H1 (cell line): ENCODE data around the gene LARGE2. TPM values are rescaled to one million over a fixed set of nuclear protein-coding genes. Genes with fewer than 3 reads are reported as not detected.

Experiments
- CTCF ChIA-PET: fragments of 300-600 bp; sonication (Branson Sonifier 250); formaldehyde crosslinking; loops from one replicate; lab custom pipeline; 2021; ENCODE audit not compliant: partially characterized antibody; lab: Charles Lee
- POLR2A ChIA-PET: fragments of 300-600 bp; sonication (Branson Sonifier 250); formaldehyde crosslinking; loops from one replicate; lab custom pipeline; 2021; ENCODE audit warnings: inconsistent platforms; ENCODE audit not compliant: partially characterized antibody; lab: Charles Lee
- DNase-seq, 2 experiments: peaks; one replicate each; pipeline versions ENCODE4 v3.0.0 to v3.0.0-alpha.2; 2010 to 2022; ENCODE audit warnings: low spot score in 2 of 2, low read depth in 1 of 2, mixed read lengths in 1 of 2
- FAIRE-seq: peaks from 2 replicates; lab custom pipeline; 2011; peaks lifted over from hg19 to GRCh38; lab: Jason Lieb, UNC
- H2AFZ ChIP-seq: 2 replicates; pipeline ENCODE4 v1.8.1; 2012; ENCODE audit warnings: low read length, inconsistent platforms
- H2AK5ac ChIP-seq: 2 replicates; pipeline ENCODE4 v1.6.1; 2013; ENCODE audit warnings: low read depth, low read length
- H2BK120ac ChIP-seq: replicated peaks from 2 replicates; pipeline ENCODE3; 2013; ENCODE audit warnings: low read depth, low read length, inconsistent platforms
- H2BK12ac ChIP-seq: 2 replicates; pipeline ENCODE4 v1.6.1; 2013; ENCODE audit warnings: low read depth, low read length
- H2BK15ac ChIP-seq: 2 replicates; pipeline ENCODE4 v1.6.1; 2013; ENCODE audit warnings: low read length
- H2BK20ac ChIP-seq: 2 replicates; pipeline ENCODE4 v1.6.1; 2013; ENCODE audit warnings: low read length
- H2BK5ac ChIP-seq: 2 replicates; pipeline ENCODE4 v1.6.1; 2013; ENCODE audit warnings: low read depth, low read length
- H3K14ac ChIP-seq: 2 replicates; pipeline ENCODE4 v1.6.1; 2013; ENCODE audit warnings: inconsistent platforms; ENCODE audit not compliant: insufficient read length
- H3K18ac ChIP-seq: 2 replicates; pipeline ENCODE4 v1.6.1; 2013; ENCODE audit warnings: low read length; ENCODE audit errors: extremely low read depth
- H3K23ac ChIP-seq: 2 replicates; pipeline ENCODE4 v1.6.1; 2013; ENCODE audit warnings: inconsistent platforms; ENCODE audit not compliant: insufficient read length
- H3K23me2 ChIP-seq: 2 replicates; pipeline ENCODE4 v1.6.1; 2013; ENCODE audit warnings: low read depth, low read length
- H3K27ac ChIP-seq: 2 replicates; pipeline ENCODE4 v1.6.1; 2011; ENCODE audit warnings: low read depth, low read length, inconsistent platforms
- H3K27me3 ChIP-seq, 4 experiments: replicated peaks in 1 of 4; 1 replicate in 1 of 4; 2 replicates in 3 of 4; pipeline versions ENCODE4 v1.6.1 to v1.8.1; 2011 to 2013; ENCODE audit warnings: low read length in 3 of 4, mild to moderate bottlenecking in 3 of 4, inconsistent platforms in 2 of 4, mixed read lengths in 2 of 4, moderate library complexity in 1 of 4; ENCODE audit not compliant: control insufficient read depth in 3 of 4, insufficient read depth in 3 of 4; ENCODE audit errors: extremely low read depth in 1 of 4
- H3K36me3 ChIP-seq, 4 experiments: 2 replicates each; pipeline versions ENCODE4 v1.6.1 to v1.8.1; 2011 to 2013; ENCODE audit warnings: mild to moderate bottlenecking in 4 of 4, low read length in 3 of 4, moderate library complexity in 2 of 4, control low read depth in 1 of 4, inconsistent platforms in 1 of 4; ENCODE audit not compliant: insufficient read depth in 4 of 4, control insufficient read depth in 2 of 4
- H3K4ac ChIP-seq: replicated peaks from 2 replicates; pipeline ENCODE3; 2013; ENCODE audit warnings: low read length, low read depth, mixed read lengths, inconsistent platforms; ENCODE audit not compliant: insufficient read length
- H3K4me1 ChIP-seq, 4 experiments: replicated peaks in 1 of 4; 1 replicate in 1 of 4; 2 replicates in 3 of 4; pipeline versions ENCODE4 v1.6.1 to v1.8.1; 2011 to 2013; ENCODE audit warnings: low read length in 3 of 4, inconsistent platforms in 2 of 4, mixed read lengths in 1 of 4; ENCODE audit not compliant: insufficient read depth in 4 of 4, control insufficient read depth in 3 of 4
- H3K4me2 ChIP-seq, 2 experiments: 2 replicates each; pipeline versions ENCODE4 v1.6.1 to v1.8.1; 2011 to 2013; ENCODE audit warnings: low read depth in 2 of 2, low read length in 2 of 2, control low read depth in 1 of 2, inconsistent platforms in 1 of 2, mild to moderate bottlenecking in 1 of 2; ENCODE audit not compliant: insufficient read depth in 1 of 2
- H3K4me3 ChIP-seq, 4 experiments: fragments of 200-600, 300-600 bp in 1 of 4; sonication (generic), shearing (Covaris generic), sonication (Bioruptor Twin) in 1 of 4; 2 replicates each; pipeline versions ENCODE4 v1.5.1 to v1.8.1; 2011 to 2016; ENCODE audit warnings: low read length in 4 of 4, low read depth in 3 of 4, control low read depth in 2 of 4, inconsistent platforms in 2 of 4, mild to moderate bottlenecking in 2 of 4, mixed read lengths in 1 of 4, moderate library complexity in 1 of 4; ENCODE audit not compliant: insufficient read depth in 2 of 4; ENCODE audit errors: extremely low read depth in 1 of 4
- H3K56ac ChIP-seq: replicated peaks from 2 replicates; pipeline ENCODE3; 2013; ENCODE audit warnings: low read depth, mild to moderate bottlenecking, mixed read lengths, low read length, inconsistent platforms; ENCODE audit not compliant: insufficient read length
- H3K79me1 ChIP-seq: 2 replicates; pipeline ENCODE4 v1.6.1; 2013; ENCODE audit warnings: low read depth, low read length, control low read depth
- H3K79me2 ChIP-seq, 2 experiments: 2 replicates each; pipeline versions ENCODE4 v1.6.1 to v1.8.1; 2012 to 2013; ENCODE audit warnings: low read length in 2 of 2, mild to moderate bottlenecking in 2 of 2, inconsistent platforms in 1 of 2; ENCODE audit not compliant: insufficient read depth in 2 of 2, control insufficient read depth in 1 of 2
- H3K9ac ChIP-seq, 4 experiments: replicated peaks in 1 of 4; 1 replicate in 1 of 4; 2 replicates in 3 of 4; pipeline versions ENCODE4 v1.6.1 to v1.8.1; 2011 to 2013; ENCODE audit warnings: low read depth in 3 of 4, low read length in 3 of 4, control low read depth in 2 of 4, mild to moderate bottlenecking in 2 of 4, moderate library complexity in 2 of 4, inconsistent platforms in 1 of 4; ENCODE audit errors: extremely low read depth in 1 of 4
- H3K9me3 ChIP-seq, 2 experiments: 2 replicates each; pipeline versions ENCODE4 v1.6.1 to v1.8.1; 2012 to 2013; ENCODE audit warnings: mild to moderate bottlenecking in 2 of 2, moderate library complexity in 2 of 2, control low read depth in 1 of 2, inconsistent platforms in 1 of 2, low read depth in 1 of 2, low read length in 1 of 2, mixed read lengths in 1 of 2; ENCODE audit not compliant: insufficient read depth in 2 of 2
- H4K20me1 ChIP-seq, 2 experiments: replicated peaks in 1 of 2; 2 replicates each; pipeline versions ENCODE3 to v1.8.1; 2011 to 2013; ENCODE audit warnings: inconsistent platforms in 2 of 2, low read length in 2 of 2, mild to moderate bottlenecking in 1 of 2; ENCODE audit not compliant: insufficient read depth in 2 of 2, control insufficient read depth in 1 of 2
- H4K5ac ChIP-seq: 2 replicates; pipeline ENCODE4 v1.6.1; 2013; ENCODE audit warnings: low read length, low read depth, mixed read lengths, inconsistent platforms; ENCODE audit not compliant: insufficient read length
- H4K8ac ChIP-seq: 2 replicates; pipeline ENCODE4 v1.8.0; 2013; ENCODE audit warnings: mild to moderate bottlenecking, moderate library complexity, low read length, inconsistent platforms; ENCODE audit not compliant: insufficient read depth; ENCODE audit errors: extremely low read depth
- H4K91ac ChIP-seq: replicated peaks from 2 replicates; pipeline ENCODE3; 2013; ENCODE audit warnings: low read length, mixed read lengths, inconsistent platforms; ENCODE audit not compliant: insufficient read length
- CTBP2 ChIP-seq: IDR thresholded peaks from 2 replicates; pipeline ENCODE4 v1.7.0; 2011; ENCODE audit warnings: borderline replicate concordance, mild to moderate bottlenecking, moderate library complexity, mixed read lengths, low read length; ENCODE audit not compliant: insufficient read depth, insufficient read length
- RXRA ChIP-seq: IDR thresholded peaks from 2 replicates; pipeline ENCODE4 v1.6.1; 2011; ENCODE audit warnings: low read depth, mild to moderate bottlenecking, low read length, moderate library complexity; ENCODE audit not compliant: insufficient read depth
- TEAD4 ChIP-seq: IDR thresholded peaks from 2 replicates; pipeline ENCODE4 v1.6.1; 2012; ENCODE audit warnings: low read depth, low read length, inconsistent platforms, mixed read lengths
- WGBS, 2 experiments: shearing (Covaris generic) in 1 of 2; methylation state at CpG; one replicate each; pipeline versions ENCODE4 v1.1.6 to v1.1.7; 2013 to 2015; ENCODE audit warnings: low lambda C conversion rate in 2 of 2, mixed read lengths in 2 of 2, inconsistent platforms in 1 of 2, low coverage in 1 of 2, missing lambda C conversion rate in 1 of 2; ENCODE audit not compliant: insufficient replicate concordance in 2 of 2, insufficient coverage in 1 of 2, insufficient read length in 1 of 2; ENCODE audit errors: extremely low coverage in 1 of 2, missing lambda C conversion rate in 1 of 2; 5-methylcytosine and 5-hydroxymethylcytosine counted together
- polyA plus RNA-seq, 7 experiments: library from polyadenylated mRNA; depleted of rRNA in 3 of 7; stranded (reverse) in 5 of 7; unstranded in 2 of 7; fragments of >200 nt in 5 of 7; fragments of 200-250 nt in 2 of 7; gene quantifications; 1 replicate in 5 of 7; 2 replicates in 1 of 7; 4 replicates in 1 of 7; pipeline versions ENCODE4 v1.2.1 to v1.2.3, GENCODE V29; 2011 to 2013; ENCODE audit warnings: missing spikeins in 2 of 7, mixed read lengths in 2 of 7
- total RNA-seq: library from RNA; stranded (reverse); fragmentation: NEBNext Ultra II Directional; extraction: Animal tissue kit (Norgen Biotek cat#: 25700); gene quantifications from 2 replicates; pipeline ENCODE4 v1.2.1, GENCODE V29; 2021

Gene LARGE2
- total and polyA plus RNA-seq, 2 of the 8 experiments (the other 6 are each of a cell fraction or from before 2014, with no cell fraction given): 111 to 137 TPM

GRCh38 chr11:45901626-45902025 is 20.8 kb upstream of the LARGE2 start:
- H4K20me1 ChIP-seq: peaks cover 10 to 20% of the 10 kb centered on the region in 2 experiments

More at GRCh38 chr11:45901626-45902025, 20.8 kb upstream of the LARGE2 start:
- H3K9me3 ChIP-seq: no peaks in the 10 kb centered on the region
- H2BK15ac ChIP-seq: no peak overlapping the region
- POLR2A ChIA-PET: interaction anchor here (0.9 to 1.9 kb wide), 6 partner anchors 9 to 43 kb away, joined by 3 to 11 read pairs (median 4); partner anchors contain the start of gene LARGE2
- H2BK20ac ChIP-seq: no peak overlapping the region
- H2BK5ac ChIP-seq: no peak overlapping the region
- no peak overlapping the region for H4K91ac ChIP-seq
- H3K4ac ChIP-seq: no peak overlapping the region
- H3K27me3 ChIP-seq: peaks cover 0 to 5% (median 2%) of the 10 kb centered on the region in 4 experiments; a peak in 1 of 7 replicates
- H3K56ac ChIP-seq: no peak overlapping the region
- H3K4me2 ChIP-seq: no peak overlapping the region; a peak in 1 of 4 replicates
- WGBS, 2 experiments: 89% methylated on average over 4 of the region's 6 CpGs; no CpG with 5 or more reads in 1 of the 2 experiments
- no peaks in the 10 kb centered on the region for H3K79me2 ChIP-seq
- no peak overlapping the region for H3K4me3 ChIP-seq
- FAIRE-seq (no peak), DNase-seq (no peak)
- TF ChIP-seq CTBP2 (no peak), RXRA (no peak), TEAD4 (no peak)
- no peak overlapping the region for H3K23ac ChIP-seq
- no peak overlapping the region for H2AK5ac ChIP-seq
- H3K18ac ChIP-seq: no peak overlapping the region
- CTCF ChIA-PET: interaction anchor here (0.6 to 1.8 kb wide), 4 partner anchors 9 to 616 kb away, joined by 4 to 10 read pairs (median 4); no protein-coding TSS in a partner anchor
- no peak overlapping the region for H3K27ac ChIP-seq
- peaks cover 0 to 22% (median 12%) of the 10 kb centered on the region in 4 experiments; a peak in 5 of 7 replicates for H3K4me1 ChIP-seq
- H4K8ac ChIP-seq: no peak overlapping the region
- no peak overlapping the region for H4K5ac ChIP-seq
- no peak overlapping the region for H2BK12ac ChIP-seq
- no peak overlapping the region; a peak in 1 of 7 replicates for H3K9ac ChIP-seq
- H3K79me1 ChIP-seq: peaks cover 2% of the 10 kb centered on the region
- peaks cover 8% of the 10 kb centered on the region for H3K23me2 ChIP-seq
- no peak overlapping the region for H3K14ac ChIP-seq
- H2BK120ac ChIP-seq: no peak overlapping the region
- H2AFZ ChIP-seq: no peak overlapping the region
- peaks cover 6 to 17% (median 15%) of the 10 kb centered on the region in 4 experiments; a peak in 6 of 8 replicates for H3K36me3 ChIP-seq
